HCT116 (cell line): ENCODE results near the gene FITM2. TPM values are rescaled to one million over a fixed set of nuclear protein-coding genes. Genes with fewer than 3 reads are reported as not detected.

Experiments
- ATAC-seq: fragments of 200-7000 bp; cut with Tn5 transposase; 2 replicates; pipeline ENCODE4 v1.9.1; 2020; ENCODE audit warnings: mild to moderate bottlenecking, moderate library complexity
- BruUV-seq: library from RNA; stranded (reverse); fragments of 400-500 nt; replicated peaks from 2 replicates; lab custom pipeline; 2021; lab: Mats Ljungman, UMichigan
- CTCF ChIA-PET: fragments of 300-600 bp; sonication (Branson Sonifier 250); formaldehyde crosslinking; loops from one replicate; lab custom pipeline; 2021; ENCODE audit warnings: antibody characterized with exemption; lab: Charles Lee
- POLR2A ChIA-PET: fragments of 300-600, 350-600 bp; sonication (Branson Sonifier 250); formaldehyde crosslinking; loops from one replicate; lab custom pipeline; 2021; ENCODE audit warnings: antibody characterized with exemption; lab: Charles Lee
- RAD21 ChIA-PET, 2 experiments: fragments of 300-600 bp; sonication (Branson Sonifier 250); formaldehyde crosslinking; loops; one replicate each; lab custom pipeline; 2023; ENCODE audit warnings: low total read pairs in 2 of 2; ENCODE audit not compliant: uncharacterized antibody in 2 of 2, unreplicated experiment in 2 of 2, low non-redundant PET in 1 of 2; lab: Charles Lee
- DNase-seq: peaks from one replicate; pipeline ENCODE4 v3.0.0-alpha.2; 2010; ENCODE audit warnings: low read depth, low spot score
- H2AFZ ChIP-seq: fragments of 200-600 bp; shearing (Covaris generic), sonication (generic); 2 replicates; pipeline ENCODE4 v1.6.1; 2017; ENCODE audit warnings: low read depth, mixed run types, mixed read lengths, antibody characterized with exemption, low read length; ENCODE audit not compliant: poor library complexity, severe bottlenecking
- H3K27ac ChIP-seq: 2 replicates; pipeline ENCODE4 v1.5.1; 2012; ENCODE audit warnings: low read depth, low read length
- H3K27me3 ChIP-seq: fragments of 200-600 bp; sonication (generic); 2 replicates; pipeline ENCODE4 v1.6.1; 2016; ENCODE audit warnings: mixed run types, low read length, mixed read lengths; ENCODE audit not compliant: insufficient read depth
- H3K36me3 ChIP-seq, 2 experiments: fragments of 200-500 bp in 1 of 2; fragments of 200-600 bp in 1 of 2; sonication (Bioruptor generic) in 1 of 2; sonication (generic) in 1 of 2; 2 replicates each; pipeline versions ENCODE4 v1.5.1 to v1.6.1; 2014 to 2016; ENCODE audit warnings: low read length in 2 of 2, inconsistent platforms in 1 of 2, mixed read lengths in 1 of 2, mixed run types in 1 of 2; ENCODE audit not compliant: insufficient read depth in 2 of 2, control insufficient read depth in 1 of 2
- H3K4me1 ChIP-seq, 2 experiments: fragments of 200-600 bp in 1 of 2; sonication (generic) in 1 of 2; 2 replicates each; pipeline versions ENCODE4 v1.5.1 to v1.6.1; 2012 to 2017; ENCODE audit warnings: low read length in 2 of 2, inconsistent platforms in 1 of 2, mild to moderate bottlenecking in 1 of 2, mixed read lengths in 1 of 2, mixed run types in 1 of 2, moderate library complexity in 1 of 2; ENCODE audit not compliant: insufficient read depth in 2 of 2, control insufficient read depth in 1 of 2
- H3K4me2 ChIP-seq: fragments of 200-600 bp; sonication (generic); 2 replicates; pipeline ENCODE4 v1.6.1; 2017; ENCODE audit warnings: mixed run types, low read length, mixed read lengths
- H3K4me3 ChIP-seq, 2 experiments: fragments of 200-600 bp in 1 of 2; sonication (generic) in 1 of 2; replicated peaks in 1 of 2; 2 replicates each; pipeline ENCODE4 v1.5.1; 2011 to 2016; ENCODE audit warnings: low read length in 2 of 2, control low read depth in 1 of 2, low read depth in 1 of 2, mild to moderate bottlenecking in 1 of 2, mixed read lengths in 1 of 2, mixed run types in 1 of 2
- H3K79me2 ChIP-seq: fragments of 200-600 bp; sonication (generic); 2 replicates; pipeline ENCODE4 v1.6.1; 2017; ENCODE audit warnings: mild to moderate bottlenecking, mixed run types, low read length, moderate library complexity, mixed read lengths; ENCODE audit not compliant: insufficient read depth
- H3K9ac ChIP-seq: fragments of 200-600 bp; sonication (generic); 2 replicates; pipeline ENCODE4 v1.6.1; 2016; ENCODE audit warnings: low read length, mixed read lengths
- H3K9me2 ChIP-seq: fragments of 200-600 bp; sonication (generic), shearing (Covaris generic); 2 replicates; pipeline ENCODE4 v1.6.1; 2017; ENCODE audit warnings: mixed run types, mild to moderate bottlenecking, moderate library complexity; ENCODE audit not compliant: insufficient read depth
- H3K9me3 ChIP-seq, 2 experiments: fragments of 200-500 bp in 1 of 2; fragments of 200-600 bp in 1 of 2; sonication (Bioruptor generic) in 1 of 2; sonication (generic) in 1 of 2; 2 replicates each; pipeline ENCODE4 v1.6.1; 2014 to 2017; ENCODE audit warnings: low read length in 2 of 2, mixed read lengths in 2 of 2, inconsistent platforms in 1 of 2, low read depth in 1 of 2, mild to moderate bottlenecking in 1 of 2, mixed run types in 1 of 2, moderate library complexity in 1 of 2; ENCODE audit not compliant: control insufficient read depth in 1 of 2, insufficient read depth in 1 of 2
- H4K20me1 ChIP-seq: fragments of 200-600 bp; sonication (generic), shearing (Covaris generic); 2 replicates; pipeline ENCODE4 v1.6.1; 2017; ENCODE audit warnings: mixed run types, mild to moderate bottlenecking, moderate library complexity; ENCODE audit not compliant: insufficient read depth
- CBX3 ChIP-seq: IDR thresholded peaks from 2 replicates; pipeline ENCODE4 v1.6.1; 2012; ENCODE audit warnings: low read depth
- CEBPB ChIP-seq: IDR thresholded peaks from 2 replicates; pipeline ENCODE4 v1.6.1; 2012; ENCODE audit warnings: low read depth
- EZH2 ChIP-seq: fragments of 200-600 bp; sonication (generic); IDR thresholded peaks from 2 replicates; pipeline ENCODE4 v1.6.1; 2017; ENCODE audit warnings: antibody characterized with exemption, mixed run types
- EZH2phosphoT487 ChIP-seq: fragments of 200-600 bp; IDR thresholded peaks from 2 replicates; pipeline ENCODE4 v1.6.1; 2018; ENCODE audit warnings: antibody characterized with exemption, borderline replicate concordance
- JUND ChIP-seq: IDR thresholded peaks from 2 replicates; pipeline ENCODE4 v1.6.1; 2012
- POLR2A ChIP-seq: IDR thresholded peaks from 2 replicates; pipeline ENCODE4 v1.7.0; 2011; ENCODE audit warnings: borderline replicate concordance; ENCODE audit not compliant: insufficient read depth, insufficient read length; ENCODE audit errors: extremely low read depth
- POLR2AphosphoS5 ChIP-seq: IDR thresholded peaks from 2 replicates; pipeline ENCODE4 v1.6.1; 2011; ENCODE audit warnings: mild to moderate bottlenecking, low read depth, low read length, moderate library complexity
- RAD21 ChIP-seq: IDR thresholded peaks from 2 replicates; pipeline ENCODE4 v1.6.1; 2012; ENCODE audit warnings: low read depth, mild to moderate bottlenecking
- SIN3A ChIP-seq: IDR thresholded peaks from 2 replicates; pipeline ENCODE4 v1.6.1; 2012; ENCODE audit warnings: low read depth
- SP1 ChIP-seq: IDR thresholded peaks from 2 replicates; pipeline ENCODE4 v1.6.1; 2012; ENCODE audit warnings: low read depth
- TCF7L2 ChIP-seq: IDR thresholded peaks from 2 replicates; pipeline ENCODE4 v1.7.0; 2011; ENCODE audit warnings: borderline replicate concordance, inconsistent platforms; ENCODE audit not compliant: insufficient read depth, insufficient read length; ENCODE audit errors: extremely low read depth
- intact Hi-C: fragments of 100-400 bp; cut with micrococcal nuclease; formaldehyde crosslinking; loops from 2 replicates; pipeline ENCODE4 v1.10.0; 2022
- total RNA-seq: library from RNA; stranded (reverse); gene quantifications from one replicate; pipeline ENCODE4 v1.2.1, GENCODE V29; 2021; ENCODE audit not compliant: unreplicated experiment
- TF ChIP-seq, protein P1 (sequence below): IDR thresholded peaks from 2 replicates; pipeline ENCODE4 v1.6.1; 2011; ENCODE audit warnings: mild to moderate bottlenecking, low read length, moderate library complexity; ENCODE audit not compliant: insufficient replicate concordance; ENCODE audit errors: extremely low read depth
- TF ChIP-seq, protein P2 (sequence below): IDR thresholded peaks from 2 replicates; pipeline ENCODE4 v1.6.1; 2012
- TF ChIP-seq, protein P3 (sequence below): IDR thresholded peaks from 2 replicates; pipeline ENCODE4 v1.6.1; 2012; ENCODE audit warnings: low read depth
- TF ChIP-seq, protein P4 (sequence below), 3 experiments: fragments of 200-600 bp in 1 of 3; sonication (generic) in 1 of 3; IDR thresholded peaks in 2 of 3; conservative IDR thresholded peaks in 1 of 3; 2 replicates each; pipeline ENCODE4 v1.5.1; 2012 to 2017; ENCODE audit warnings: low read depth in 2 of 3, low read length in 2 of 3, antibody characterized with exemption in 1 of 3, borderline replicate concordance in 1 of 3, control low read depth in 1 of 3, mild to moderate bottlenecking in 1 of 3, mixed read lengths in 1 of 3, mixed run types in 1 of 3, moderate library complexity in 1 of 3; ENCODE audit not compliant: insufficient read depth in 1 of 3

The FITM2 gene
- total RNA-seq, 1 experiment from 2014 or later: 5.2 TPM

DNA sequence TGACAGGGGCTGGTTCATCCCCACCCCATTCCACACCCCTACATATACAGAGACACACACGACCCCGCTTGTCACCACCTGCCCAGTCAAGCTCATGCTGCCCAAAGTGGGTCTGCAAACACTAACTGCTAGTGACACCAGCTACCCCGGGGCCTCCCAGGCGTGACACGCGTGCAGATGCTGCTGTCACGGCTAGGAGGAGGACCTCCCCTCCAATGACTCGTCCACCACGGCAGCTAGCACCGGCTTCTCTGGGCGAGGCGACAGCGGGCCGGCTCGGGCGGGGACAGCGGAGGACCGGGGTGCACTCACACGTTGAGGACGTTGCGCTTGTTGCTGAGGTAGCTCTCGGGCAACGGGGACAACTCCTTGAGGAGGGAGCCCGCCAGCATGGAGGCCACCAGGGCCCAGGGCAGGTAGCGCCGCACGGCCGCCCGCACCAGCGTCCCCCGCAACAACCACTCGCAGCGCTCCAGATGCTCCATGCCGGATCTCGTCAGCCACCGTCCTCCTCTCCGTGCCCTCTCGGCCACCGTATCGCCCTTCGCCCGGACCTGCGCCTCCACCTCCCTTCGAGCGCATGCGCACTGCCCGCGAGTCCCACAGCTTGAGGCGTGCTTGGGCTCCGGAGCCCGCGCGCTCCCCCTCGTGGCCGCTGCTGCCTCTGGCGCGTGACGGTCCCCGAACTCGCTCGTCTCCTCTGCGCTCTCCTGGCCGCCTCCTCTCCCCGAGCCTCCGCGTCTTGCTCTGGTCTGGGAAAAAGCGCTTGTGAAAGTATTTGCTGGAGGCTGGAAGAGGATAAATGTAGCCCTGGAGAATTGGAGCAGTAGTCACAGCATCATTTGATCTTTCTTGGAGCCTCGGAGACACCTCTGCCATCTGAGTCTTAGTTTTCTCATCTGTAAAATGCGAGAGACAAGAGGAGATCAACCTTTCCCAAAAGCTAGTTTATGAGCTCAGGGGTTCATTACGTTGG lies at the start of gene FITM2 (continued):
- TF ChIP-seq, protein P1, sequence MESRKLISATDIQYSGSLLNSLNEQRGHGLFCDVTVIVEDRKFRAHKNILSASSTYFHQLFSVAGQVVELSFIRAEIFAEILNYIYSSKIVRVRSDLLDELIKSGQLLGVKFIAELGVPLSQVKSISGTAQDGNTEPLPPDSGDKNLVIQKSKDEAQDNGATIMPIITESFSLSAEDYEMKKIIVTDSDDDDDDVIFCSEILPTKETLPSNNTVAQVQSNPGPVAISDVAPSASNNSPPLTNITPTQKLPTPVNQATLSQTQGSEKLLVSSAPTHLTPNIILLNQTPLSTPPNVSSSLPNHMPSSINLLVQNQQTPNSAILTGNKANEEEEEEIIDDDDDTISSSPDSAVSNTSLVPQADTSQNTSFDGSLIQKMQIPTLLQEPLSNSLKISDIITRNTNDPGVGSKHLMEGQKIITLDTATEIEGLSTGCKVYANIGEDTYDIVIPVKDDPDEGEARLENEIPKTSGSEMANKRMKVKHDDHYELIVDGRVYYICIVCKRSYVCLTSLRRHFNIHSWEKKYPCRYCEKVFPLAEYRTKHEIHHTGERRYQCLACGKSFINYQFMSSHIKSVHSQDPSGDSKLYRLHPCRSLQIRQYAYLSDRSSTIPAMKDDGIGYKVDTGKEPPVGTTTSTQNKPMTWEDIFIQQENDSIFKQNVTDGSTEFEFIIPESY: peak; percentile 82

DNA sequence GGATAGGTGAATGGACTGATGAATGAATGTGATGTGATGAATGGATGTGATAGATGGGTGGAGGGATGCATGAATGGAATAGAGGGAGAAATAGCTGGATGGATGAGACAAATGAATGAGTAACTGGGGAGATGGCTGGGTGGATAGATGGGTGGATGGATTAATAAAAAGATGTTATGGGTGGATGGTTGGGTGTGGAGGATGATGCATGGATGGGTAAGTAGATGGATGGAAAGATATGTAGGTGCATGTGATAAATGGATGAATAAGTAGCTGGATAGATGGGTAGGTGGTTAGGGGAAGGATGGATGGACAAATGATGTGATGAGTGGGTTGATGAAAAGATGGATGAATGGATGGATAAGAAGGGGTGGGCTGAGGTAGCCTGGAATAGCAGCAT lies 49.2 kb upstream of the FITM2 start:
- BruUV-seq: no TSS peak
- Histone ChIP-seq H3K4me1 (peaks cover 0 to 4% of the 10 kb centered on the region in 2 experiments; a peak in 2 of 4 replicates), H3K9me2 (no peaks in the 10 kb centered on the region), H3K27me3 (no peaks in the 10 kb centered on the region), H2AFZ (no peak overlapping the region), H3K9me3 (no peaks in the 10 kb centered on the region), H3K4me3 (no peak overlapping the region), H4K20me1 (no peaks in the 10 kb centered on the region), H3K79me2 (no peaks in the 10 kb centered on the region), H3K36me3 (no peaks in the 10 kb centered on the region), H3K4me2 (no peak overlapping the region), H3K27ac (no peak overlapping the region), H3K9ac (no peak overlapping the region)
- DNase-seq: no peak
- RAD21 ChIA-PET: no interaction called here
- no peak for TF ChIP-seq EZH2
- no peak for TF ChIP-seq SIN3A
- no peak for TF ChIP-seq CEBPB
- no peak for TF ChIP-seq EZH2phosphoT487
- TF ChIP-seq, protein P2, sequence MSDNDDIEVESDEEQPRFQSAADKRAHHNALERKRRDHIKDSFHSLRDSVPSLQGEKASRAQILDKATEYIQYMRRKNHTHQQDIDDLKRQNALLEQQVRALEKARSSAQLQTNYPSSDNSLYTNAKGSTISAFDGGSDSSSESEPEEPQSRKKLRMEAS: no peak
- TF ChIP-seq POLR2AphosphoS5: no peak
- TF ChIP-seq RAD21: no peak
- no peak for TF ChIP-seq CBX3
- TF ChIP-seq POLR2A: no peak
- no peak for TF ChIP-seq JUND
- TF ChIP-seq, protein P3, sequence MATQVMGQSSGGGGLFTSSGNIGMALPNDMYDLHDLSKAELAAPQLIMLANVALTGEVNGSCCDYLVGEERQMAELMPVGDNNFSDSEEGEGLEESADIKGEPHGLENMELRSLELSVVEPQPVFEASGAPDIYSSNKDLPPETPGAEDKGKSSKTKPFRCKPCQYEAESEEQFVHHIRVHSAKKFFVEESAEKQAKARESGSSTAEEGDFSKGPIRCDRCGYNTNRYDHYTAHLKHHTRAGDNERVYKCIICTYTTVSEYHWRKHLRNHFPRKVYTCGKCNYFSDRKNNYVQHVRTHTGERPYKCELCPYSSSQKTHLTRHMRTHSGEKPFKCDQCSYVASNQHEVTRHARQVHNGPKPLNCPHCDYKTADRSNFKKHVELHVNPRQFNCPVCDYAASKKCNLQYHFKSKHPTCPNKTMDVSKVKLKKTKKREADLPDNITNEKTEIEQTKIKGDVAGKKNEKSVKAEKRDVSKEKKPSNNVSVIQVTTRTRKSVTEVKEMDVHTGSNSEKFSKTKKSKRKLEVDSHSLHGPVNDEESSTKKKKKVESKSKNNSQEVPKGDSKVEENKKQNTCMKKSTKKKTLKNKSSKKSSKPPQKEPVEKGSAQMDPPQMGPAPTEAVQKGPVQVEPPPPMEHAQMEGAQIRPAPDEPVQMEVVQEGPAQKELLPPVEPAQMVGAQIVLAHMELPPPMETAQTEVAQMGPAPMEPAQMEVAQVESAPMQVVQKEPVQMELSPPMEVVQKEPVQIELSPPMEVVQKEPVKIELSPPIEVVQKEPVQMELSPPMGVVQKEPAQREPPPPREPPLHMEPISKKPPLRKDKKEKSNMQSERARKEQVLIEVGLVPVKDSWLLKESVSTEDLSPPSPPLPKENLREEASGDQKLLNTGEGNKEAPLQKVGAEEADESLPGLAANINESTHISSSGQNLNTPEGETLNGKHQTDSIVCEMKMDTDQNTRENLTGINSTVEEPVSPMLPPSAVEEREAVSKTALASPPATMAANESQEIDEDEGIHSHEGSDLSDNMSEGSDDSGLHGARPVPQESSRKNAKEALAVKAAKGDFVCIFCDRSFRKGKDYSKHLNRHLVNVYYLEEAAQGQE: no peak
- TF ChIP-seq TCF7L2: no peak
- TF ChIP-seq SP1: no peak
- TF ChIP-seq, protein P4, sequence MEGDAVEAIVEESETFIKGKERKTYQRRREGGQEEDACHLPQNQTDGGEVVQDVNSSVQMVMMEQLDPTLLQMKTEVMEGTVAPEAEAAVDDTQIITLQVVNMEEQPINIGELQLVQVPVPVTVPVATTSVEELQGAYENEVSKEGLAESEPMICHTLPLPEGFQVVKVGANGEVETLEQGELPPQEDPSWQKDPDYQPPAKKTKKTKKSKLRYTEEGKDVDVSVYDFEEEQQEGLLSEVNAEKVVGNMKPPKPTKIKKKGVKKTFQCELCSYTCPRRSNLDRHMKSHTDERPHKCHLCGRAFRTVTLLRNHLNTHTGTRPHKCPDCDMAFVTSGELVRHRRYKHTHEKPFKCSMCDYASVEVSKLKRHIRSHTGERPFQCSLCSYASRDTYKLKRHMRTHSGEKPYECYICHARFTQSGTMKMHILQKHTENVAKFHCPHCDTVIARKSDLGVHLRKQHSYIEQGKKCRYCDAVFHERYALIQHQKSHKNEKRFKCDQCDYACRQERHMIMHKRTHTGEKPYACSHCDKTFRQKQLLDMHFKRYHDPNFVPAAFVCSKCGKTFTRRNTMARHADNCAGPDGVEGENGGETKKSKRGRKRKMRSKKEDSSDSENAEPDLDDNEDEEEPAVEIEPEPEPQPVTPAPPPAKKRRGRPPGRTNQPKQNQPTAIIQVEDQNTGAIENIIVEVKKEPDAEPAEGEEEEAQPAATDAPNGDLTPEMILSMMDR (IDR thresholded peaks at IDR 0.05 in 2 of 3, conservative IDR thresholded peaks at IDR 0.05 in 1 of 3; ENCODE audit: borderline replicate concordance in 1 of 3, insufficient read depth in 1 of 3, low read depth in 2 of 3, low read length in 2 of 3): no peak
- POLR2A ChIA-PET: no interaction called here
- CTCF ChIA-PET: no interaction called here
- no peak for ATAC-seq
- intact Hi-C loops: no loop called here
